Liver (tissue), 9 donors: Measurements from ENCODE around the gene IGLON5. TPM values are rescaled to one million over a fixed set of nuclear protein-coding genes. Genes with fewer than 3 reads are reported as not detected.
A peak's percentile ranks its signal among the peaks of the same experiment; 100 is the strongest.

Source experiments
- DNase-seq: peaks from one replicate; pipeline ENCODE4 v3.0.0-alpha.2; 2017; ENCODE audit warnings: low spot score
- H3K27ac ChIP-seq, 2 donors: one replicate each; pipeline ENCODE4 v1.7.0; 2013; ENCODE audit warnings: inconsistent platforms in 2 of 2, low read length in 2 of 2, control low read depth in 1 of 2, low read depth in 1 of 2, mild to moderate bottlenecking in 1 of 2
- H3K27me3 ChIP-seq, 4 donors: one replicate each; pipeline versions ENCODE4 v1.6.1 to v1.7.0; 2013; ENCODE audit warnings: low read length in 3 of 4, inconsistent platforms in 1 of 4, mild to moderate bottlenecking in 1 of 4, moderate library complexity in 1 of 4; ENCODE audit not compliant: control insufficient read depth in 4 of 4, insufficient read depth in 4 of 4
- H3K36me3 ChIP-seq, 4 donors: one replicate each; pipeline versions ENCODE4 v1.6.1 to v1.7.0; 2013; ENCODE audit warnings: low read length in 3 of 4, mild to moderate bottlenecking in 3 of 4, low read depth in 1 of 4, moderate library complexity in 1 of 4; ENCODE audit not compliant: control insufficient read depth in 4 of 4, insufficient read depth in 3 of 4
- H3K4me1 ChIP-seq, 4 donors: one replicate each; pipeline versions ENCODE4 v1.6.1 to v1.7.0; 2013; ENCODE audit warnings: low read length in 3 of 4, mild to moderate bottlenecking in 3 of 4, moderate library complexity in 1 of 4; ENCODE audit not compliant: control insufficient read depth in 4 of 4, insufficient read depth in 4 of 4
- H3K4me3 ChIP-seq, 3 donors: one replicate each; pipeline versions ENCODE4 v1.6.1 to v1.7.0; 2013; ENCODE audit warnings: low read length in 3 of 3, control low read depth in 1 of 3, low read depth in 1 of 3, mild to moderate bottlenecking in 1 of 3
- H3K9ac ChIP-seq, 2 donors: one replicate each; pipeline ENCODE4 v1.7.0; 2013; ENCODE audit warnings: low read length in 2 of 2, mild to moderate bottlenecking in 2 of 2, moderate library complexity in 2 of 2, control low read depth in 1 of 2, low read depth in 1 of 2
- H3K9me3 ChIP-seq, 4 donors: one replicate each; pipeline versions ENCODE4 v1.6.1 to v1.7.0; 2013; ENCODE audit warnings: low read length in 3 of 4; ENCODE audit not compliant: control insufficient read depth in 4 of 4
- ATF3 ChIP-seq: IDR thresholded peaks from 2 replicates; pipeline ENCODE4 v1.6.1; 2016; ENCODE audit warnings: antibody characterized with exemption
- EGR1 ChIP-seq, 2 donors: IDR thresholded peaks; 2 replicates each; pipeline ENCODE4 v1.6.1; 2016 to 2018; ENCODE audit warnings: antibody characterized with exemption in 2 of 2, low read depth in 2 of 2
- FOXA1 ChIP-seq: IDR thresholded peaks from 2 replicates; pipeline ENCODE4 v1.6.1; 2016; ENCODE audit warnings: antibody characterized with exemption
- FOXA2 ChIP-seq: IDR thresholded peaks from 2 replicates; pipeline ENCODE4 v1.6.1; 2016; ENCODE audit warnings: antibody characterized with exemption
- GABPA ChIP-seq, 2 donors: IDR thresholded peaks in 1 of 2; conservative IDR thresholded peaks in 1 of 2; 2 replicates each; pipeline ENCODE4 v1.6.1; 2016; ENCODE audit warnings: antibody characterized with exemption in 2 of 2, mild to moderate bottlenecking in 1 of 2, moderate library complexity in 1 of 2
- HNF4A ChIP-seq, 2 donors: conservative IDR thresholded peaks; 2 replicates each; pipeline ENCODE4 v1.6.1; 2016; ENCODE audit warnings: antibody characterized with exemption in 2 of 2, mild to moderate bottlenecking in 2 of 2
- HNF4G ChIP-seq: IDR thresholded peaks from 2 replicates; pipeline ENCODE4 v1.6.1; 2016; ENCODE audit warnings: antibody characterized with exemption
- JUND ChIP-seq, 2 donors: IDR thresholded peaks; 2 replicates each; pipeline ENCODE4 v1.6.1; 2016; ENCODE audit warnings: antibody characterized with exemption in 2 of 2
- NR2F2 ChIP-seq: IDR thresholded peaks from 2 replicates; pipeline ENCODE4 v1.6.1; 2016; ENCODE audit warnings: antibody characterized with exemption
- RAD21 ChIP-seq, 2 donors: IDR thresholded peaks; 2 replicates each; pipeline ENCODE4 v1.6.1; 2016; ENCODE audit warnings: antibody characterized with exemption in 2 of 2, mild to moderate bottlenecking in 2 of 2
- REST ChIP-seq: IDR thresholded peaks from 2 replicates; pipeline ENCODE4 v1.6.1; 2016; ENCODE audit warnings: antibody characterized with exemption, mild to moderate bottlenecking
- RXRA ChIP-seq, 2 donors: IDR thresholded peaks; 2 replicates each; pipeline ENCODE4 v1.6.1; 2017 to 2018; ENCODE audit warnings: antibody characterized with exemption in 2 of 2, mild to moderate bottlenecking in 1 of 2
- SP1 ChIP-seq: IDR thresholded peaks from 2 replicates; pipeline ENCODE4 v1.6.1; 2018; ENCODE audit warnings: antibody characterized with exemption, mild to moderate bottlenecking
- TAF1 ChIP-seq: conservative IDR thresholded peaks from 2 replicates; pipeline ENCODE4 v1.6.1; 2016; ENCODE audit warnings: antibody characterized with exemption, mild to moderate bottlenecking
- YY1 ChIP-seq: IDR thresholded peaks from 2 replicates; pipeline ENCODE4 v1.6.1; 2016; ENCODE audit warnings: antibody characterized with exemption, mild to moderate bottlenecking
- ZBTB33 ChIP-seq: IDR thresholded peaks from 2 replicates; pipeline ENCODE4 v1.6.1; 2016; ENCODE audit warnings: antibody characterized with exemption
- WGBS: extraction: QIAGEN DNeasy Blood & Tissue Kit; methylation state at CpG from one replicate; pipeline ENCODE4 v1.1.7; 2013; 5-methylcytosine and 5-hydroxymethylcytosine counted together
- polyA plus RNA-seq, 2 donors: library from polyadenylated mRNA; stranded (reverse) in 1 of 2; unstranded in 1 of 2; fragments of 200-250 nt in 1 of 2; fragments of >200 nt in 1 of 2; fragmentation: Nextera tagmentation in 1 of 2; extraction: Ambion mirVana in 1 of 2; gene quantifications; one replicate each; pipeline versions ENCODE4 v1.2.1 to v1.2.3, GENCODE V29; 2013 to 2015
- total RNA-seq, 2 donors: library from RNA; depleted of rRNA; stranded (reverse); fragments of >200 nt; gene quantifications; one replicate each; pipeline ENCODE4 v1.2.3, GENCODE V29; 2014
- TF ChIP-seq, protein P1 (sequence below): IDR thresholded peaks from 2 replicates; pipeline ENCODE4 v1.6.1; 2016; ENCODE audit warnings: antibody characterized with exemption
- TF ChIP-seq, protein P2 (sequence below): fragments of 150-350 bp; IDR thresholded peaks from 2 replicates; pipeline ENCODE4 v1.5.1; 2017; ENCODE audit warnings: improper control_type of control experiment, low read depth, low read length; ENCODE audit not compliant: missing input control
- donor health status: healthy.
- donor health status: healthy.
- donor health status: healthy.
- donor health status: healthy.
- donor health status: healthy.

Gene IGLON5
- total and polyA plus RNA-seq, 4 donors, result 0.25 to 0.46 (median 0.25) TPM; not detected in 1

DNA sequence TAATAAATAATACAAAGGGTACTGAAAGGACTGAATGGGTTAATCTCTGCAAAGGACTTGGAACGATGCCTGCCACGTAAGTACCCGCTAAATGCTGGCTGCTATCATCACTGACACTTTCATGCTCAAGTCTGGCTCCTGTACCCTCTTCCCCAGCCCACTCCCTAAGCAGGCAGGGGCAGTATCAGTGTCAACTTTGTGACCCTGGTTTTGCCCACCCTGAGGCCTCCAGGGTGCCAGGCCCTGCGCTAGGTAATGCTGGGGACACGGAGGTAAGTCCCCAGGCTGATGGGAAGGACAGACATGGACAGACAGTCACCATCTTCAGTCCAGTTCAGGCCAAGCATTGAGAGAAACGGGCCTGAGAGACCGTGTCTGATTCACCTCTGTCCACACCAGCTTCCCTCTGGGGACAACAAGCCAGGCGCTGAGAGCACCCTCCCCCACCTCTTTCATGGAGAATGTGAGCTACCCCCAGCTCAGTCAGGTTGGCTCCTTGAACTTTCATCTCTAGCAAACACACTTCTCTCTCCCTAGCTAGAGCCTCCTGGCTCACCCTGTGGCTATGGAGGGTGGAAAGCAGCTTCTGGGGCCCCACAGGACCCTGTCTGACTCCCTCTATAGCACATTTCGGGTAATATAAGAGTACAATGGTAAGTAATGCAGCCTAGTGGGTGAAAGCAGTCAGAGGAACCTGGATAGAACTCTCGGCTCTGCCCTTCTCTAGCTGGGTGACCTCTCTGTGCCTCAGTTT, 53.9 kb downstream of the IGLON5 start:
- WGBS, result 12% methylated on average over 10 of the region's 10 CpGs
- H3K27ac ChIP-seq, result peak overlapping the region; percentile 98 to 99

More for the DNA sequence above, 53.9 kb downstream of the IGLON5 start:
- H3K9me3 ChIP-seq, result no peaks in the 10 kb centered on the region
- peak; percentile 56 for DNase-seq
- H3K9ac ChIP-seq, result peak overlapping the region; percentile 100
- peaks cover 2 to 50% (median 28%) of the 10 kb centered on the region in 4 donors for H3K4me1 ChIP-seq
- H3K27me3 ChIP-seq, result no peaks in the 10 kb centered on the region
- H3K36me3 ChIP-seq, result no peaks in the 10 kb centered on the region
- peak overlapping the region; percentile 67 to 98 (median 91) for H3K4me3 ChIP-seq
- peak; percentile 67 for TF ChIP-seq YY1
- TF ChIP-seq FOXA2, result peak; percentile 6
- TF ChIP-seq TAF1, result peak; percentile 86
- peak; percentile 21 to 38 for TF ChIP-seq RAD21 (IDR thresholded peaks at IDR 0.05)
- peak; percentile 50 to 55 for TF ChIP-seq HNF4A (conservative IDR thresholded peaks at IDR 0.05)
- peak; percentile 32 to 42 for TF ChIP-seq RXRA (IDR thresholded peaks at IDR 0.05)
- peak; percentile 54 for TF ChIP-seq REST
- TF ChIP-seq, protein P1, sequence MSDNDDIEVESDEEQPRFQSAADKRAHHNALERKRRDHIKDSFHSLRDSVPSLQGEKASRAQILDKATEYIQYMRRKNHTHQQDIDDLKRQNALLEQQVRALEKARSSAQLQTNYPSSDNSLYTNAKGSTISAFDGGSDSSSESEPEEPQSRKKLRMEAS, result no peak
- no peak for TF ChIP-seq JUND (IDR thresholded peaks at IDR 0.05)
- no peak for TF ChIP-seq ZBTB33
- TF ChIP-seq FOXA1, result no peak
- TF ChIP-seq, protein P2, sequence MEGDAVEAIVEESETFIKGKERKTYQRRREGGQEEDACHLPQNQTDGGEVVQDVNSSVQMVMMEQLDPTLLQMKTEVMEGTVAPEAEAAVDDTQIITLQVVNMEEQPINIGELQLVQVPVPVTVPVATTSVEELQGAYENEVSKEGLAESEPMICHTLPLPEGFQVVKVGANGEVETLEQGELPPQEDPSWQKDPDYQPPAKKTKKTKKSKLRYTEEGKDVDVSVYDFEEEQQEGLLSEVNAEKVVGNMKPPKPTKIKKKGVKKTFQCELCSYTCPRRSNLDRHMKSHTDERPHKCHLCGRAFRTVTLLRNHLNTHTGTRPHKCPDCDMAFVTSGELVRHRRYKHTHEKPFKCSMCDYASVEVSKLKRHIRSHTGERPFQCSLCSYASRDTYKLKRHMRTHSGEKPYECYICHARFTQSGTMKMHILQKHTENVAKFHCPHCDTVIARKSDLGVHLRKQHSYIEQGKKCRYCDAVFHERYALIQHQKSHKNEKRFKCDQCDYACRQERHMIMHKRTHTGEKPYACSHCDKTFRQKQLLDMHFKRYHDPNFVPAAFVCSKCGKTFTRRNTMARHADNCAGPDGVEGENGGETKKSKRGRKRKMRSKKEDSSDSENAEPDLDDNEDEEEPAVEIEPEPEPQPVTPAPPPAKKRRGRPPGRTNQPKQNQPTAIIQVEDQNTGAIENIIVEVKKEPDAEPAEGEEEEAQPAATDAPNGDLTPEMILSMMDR, result no peak
- no peak for TF ChIP-seq GABPA (IDR thresholded peaks at IDR 0.05 in 1 of 2, conservative IDR thresholded peaks at IDR 0.05 in 1 of 2)
- no peak for TF ChIP-seq NR2F2
- TF ChIP-seq HNF4G, result no peak
- TF ChIP-seq SP1, result peak; percentile 61
- TF ChIP-seq EGR1 (IDR thresholded peaks at IDR 0.05; ENCODE audit: low read depth in 2 of 2), result no peak
- no peak for TF ChIP-seq ATF3
